ENCODE results near the gene VEZT. TPM values are rescaled to one million over a fixed set of nuclear protein-coding genes. Genes with fewer than 3 reads are reported as not detected.

The VEZT gene
- total RNA-seq, 1 experiment from 2014 or later, result 46.4 TPM

- H4K20me1 ChIP-seq (ENCODE audit: insufficient read depth), result no peaks in the 10 kb centered on the region
- H3K9me2 ChIP-seq (ENCODE audit: insufficient read depth), result no peaks in the 10 kb centered on the region
- H3K4me2 ChIP-seq (ENCODE audit: low read length), result no peak overlapping the region
- ATAC-seq (no peak), DNase-seq (ENCODE audit: low read depth, low spot score) (no peak)
- no peaks in the 10 kb centered on the region for H3K9me3 ChIP-seq (ENCODE audit: control insufficient read depth in 1 of 2, insufficient read depth in 1 of 2, low read depth in 1 of 2, low read length in 2 of 2)
- POLR2A ChIA-PET, result no interaction called here
- H3K4me3 ChIP-seq (replicated peaks in 1 of 2; ENCODE audit: low read depth in 1 of 2, low read length in 2 of 2), result no peak overlapping the region
- H3K9ac ChIP-seq (ENCODE audit: low read length), result no peak overlapping the region
- no peaks in the 10 kb centered on the region for H3K79me2 ChIP-seq (ENCODE audit: insufficient read depth, low read length)
- intact Hi-C loops (cut with micrococcal nuclease), result no loop called here
- 0 out of 4 replicates have a peak, but pooled peaks cover 0 to 3% of the 10 kb centered on the region in 2 experiments for H3K4me1 ChIP-seq (ENCODE audit: control insufficient read depth in 1 of 2, insufficient read depth in 2 of 2, low read length in 2 of 2)
- no peaks in the 10 kb centered on the region for H3K27me3 ChIP-seq (ENCODE audit: insufficient read depth, low read length)
- no peak overlapping the region for H2AFZ ChIP-seq (ENCODE audit: low read depth, low read length, poor library complexity, severe bottlenecking)
- H3K27ac ChIP-seq (ENCODE audit: low read depth, low read length), result no peak overlapping the region
- no TSS peak for BruUV-seq (replicated peaks)
- RAD21 ChIA-PET (ENCODE audit: low non-redundant PET in 1 of 2, low total read pairs in 2 of 2, uncharacterized antibody in 2 of 2, unreplicated experiment in 2 of 2), result no interaction called here
- no peaks in the 10 kb centered on the region for H3K36me3 ChIP-seq (ENCODE audit: control insufficient read depth in 1 of 2, insufficient read depth in 2 of 2, low read length in 2 of 2)
- CTCF ChIA-PET, result no interaction called here
- TF ChIP-seq ELF1 (IDR thresholded peaks at IDR 0.05; ENCODE audit: borderline replicate concordance, low read depth) (no peak), RAD21 (IDR thresholded peaks at IDR 0.05; ENCODE audit: low read depth) (no peak), ZNF274 (IDR thresholded peaks at IDR 0.05; ENCODE audit: low read depth, low read length) (no peak), CTCF (IDR thresholded peaks at IDR 0.05 in 2 of 3, conservative IDR thresholded peaks at IDR 0.05 in 1 of 3; ENCODE audit: borderline replicate concordance in 1 of 3, insufficient read depth in 1 of 3, low read depth in 2 of 3, low read length in 2 of 3) (no peak), JUND (IDR thresholded peaks at IDR 0.05) (no peak), ZFX (IDR thresholded peaks at IDR 0.05) (no peak), YY1 (IDR thresholded peaks at IDR 0.05; ENCODE audit: extremely low read depth, insufficient replicate concordance, low read depth, low read length) (no peak), CBX3 (IDR thresholded peaks at IDR 0.05; ENCODE audit: low read depth) (no peak)
Measured at GRCh38 chr12:95318071-95318545, 100.5 kb downstream of the VEZT start.

All from HCT116 (cell line).